ENCODE measurements around the gene ATF7IP. TPM values are rescaled to one million over a fixed set of nuclear protein-coding genes. Genes with fewer than 3 reads are reported as not detected.
"Not testable (repeated sequence)": the region's sequence is repeated elsewhere in the genome, so short reads cannot be mapped to it uniquely, and the experiment has no call there.

Gene ATF7IP
- total RNA-seq, 2 experiments from 2014 or later: 101 to 107 TPM

GRCh38 chr12:14396071-14396470 lies 30.6 kb downstream of the ATF7IP start:
- H3K27ac Mint-ChIP-seq: peak overlapping the region; percentile 91
- peaks cover 6% of the 10 kb centered on the region for H3K9me3 Mint-ChIP-seq
- TF ChIP-seq CTCF (IDR thresholded peaks at IDR 0.05): no peak
- peaks cover 59% of the 10 kb centered on the region for H3K36me3 Mint-ChIP-seq (ENCODE audit: low read depth)
- peak; percentile 62 for ATAC-seq
- intact Hi-C loops (cut with micrococcal nuclease): loop anchor here (10.0 kb wide), 1 partner anchor 559 kb away; no protein-coding TSS in a partner anchor
- peaks cover 81% of the 10 kb centered on the region for H3K4me1 Mint-ChIP-seq (ENCODE audit: low read depth)
- ChIA-PET POLR2A (interaction anchor here (0.5 to 2.4 kb wide), 4 partner anchors 12 to 172 kb away, joined by 3 to 13 read pairs (median 3); partner anchors contain the start of gene ATF7IP), CTCF (interaction anchor here (1.0 to 1.2 kb wide), 3 partner anchors 11 to 138 kb away, joined by 4 read pairs; partner anchors contain the start of gene ATF7IP)
- peak overlapping the region; percentile 70 for H3K4me3 Mint-ChIP-seq
- DNase-seq: peak; percentile 39
- H3K27me3 Mint-ChIP-seq: no peaks in the 10 kb centered on the region

GRCh38 chr12:14399871-14400270 lies 34.4 kb downstream of the ATF7IP start:
- ATAC-seq: peak; percentile 22
- H3K9me3 Mint-ChIP-seq: peaks cover 6% of the 10 kb centered on the region
- intact Hi-C loops (cut with micrococcal nuclease): loop anchor here (10.0 kb wide), 1 partner anchor 555 kb away; no protein-coding TSS in a partner anchor
- H3K27ac Mint-ChIP-seq: peak overlapping the region; percentile 91
- CTCF ChIA-PET: interaction anchor here (0.6 to 1.3 kb wide), 2 partner anchors 35 to 562 kb away, joined by 3 read pairs; partner anchors contain the start of gene ATF7IP
- POLR2A ChIA-PET: interaction anchor here (1.5 to 2.0 kb wide), 2 partner anchors 11 to 34 kb away, joined by 5 to 12 read pairs; partner anchors contain the start of gene ATF7IP
- peak; percentile 32 for DNase-seq
- no peak for TF ChIP-seq CTCF (IDR thresholded peaks at IDR 0.05)
- peaks cover 63% of the 10 kb centered on the region for H3K36me3 Mint-ChIP-seq (ENCODE audit: low read depth)
- H3K4me1 Mint-ChIP-seq (ENCODE audit: low read depth): peaks cover 84% of the 10 kb centered on the region
- H3K27me3 Mint-ChIP-seq: no peaks in the 10 kb centered on the region
- H3K4me3 Mint-ChIP-seq: peak overlapping the region; percentile 67

- ATAC-seq (no peak), DNase-seq (no peak)
- H3K27me3 Mint-ChIP-seq: no peaks in the 10 kb centered on the region
- intact Hi-C loops (cut with micrococcal nuclease): no loop called here
- ChIA-PET CTCF (interaction anchor here (1.3 to 3.8 kb wide), 4 partner anchors 14 to 52 kb away, joined by 3 to 18 read pairs (median 6); partner anchors contain the start of gene ATF7IP), POLR2A (interaction anchor here (3.0 kb wide), 1 partner anchor 15 kb away, joined by 15 read pairs; no protein-coding TSS in a partner anchor)
- H3K27ac Mint-ChIP-seq: peak overlapping the region; percentile 91
- peaks cover 87% of the 10 kb centered on the region for H3K4me1 Mint-ChIP-seq (ENCODE audit: low read depth)
- H3K9me3 Mint-ChIP-seq: peaks cover 7% of the 10 kb centered on the region
- peaks cover 67% of the 10 kb centered on the region for H3K36me3 Mint-ChIP-seq (ENCODE audit: low read depth)
- peak overlapping the region; percentile 67 for H3K4me3 Mint-ChIP-seq
- TF ChIP-seq CTCF (IDR thresholded peaks at IDR 0.05): no peak
These were observed 35.1 kb downstream of the ATF7IP start for GRCh38 chr12:14400599-14400998.

GRCh38 chr12:14401267-14401666 lies 35.8 kb downstream of the ATF7IP start:
- H3K9me3 Mint-ChIP-seq; ATAC-seq; DNase-seq; intact Hi-C loops (cut with micrococcal nuclease); H3K27me3 Mint-ChIP-seq: not testable (repeated sequence)
- peaks cover 67% of the 10 kb centered on the region for H3K36me3 Mint-ChIP-seq (ENCODE audit: low read depth)
- peak overlapping the region; percentile 91 for H3K27ac Mint-ChIP-seq
- ChIA-PET POLR2A (interaction anchor here (1.4 to 3.0 kb wide), 3 partner anchors 15 to 35 kb away, joined by 4 to 15 read pairs (median 7); no protein-coding TSS in a partner anchor), CTCF (interaction anchor here (1.3 to 3.8 kb wide), 4 partner anchors 13 to 51 kb away, joined by 3 to 18 read pairs (median 6); partner anchors contain the start of gene ATF7IP)
- peaks cover 94% of the 10 kb centered on the region for H3K4me1 Mint-ChIP-seq (ENCODE audit: low read depth)
- H3K4me3 Mint-ChIP-seq: peak overlapping the region; percentile 67

GRCh38 chr12:14402697-14403096 lies 37.2 kb downstream of the ATF7IP start:
- POLR2A ChIA-PET: interaction anchor here (0.8 to 3.0 kb wide), 7 partner anchors 8 to 37 kb away, joined by 3 to 15 read pairs (median 4); no protein-coding TSS in a partner anchor
- intact Hi-C loops (cut with micrococcal nuclease): no loop called here
- H3K27me3 Mint-ChIP-seq: no peaks in the 10 kb centered on the region

More at GRCh38 chr12:14402697-14403096, 37.2 kb downstream of the ATF7IP start:
- Mint-ChIP-seq H3K9me3 (peaks cover 2% of the 10 kb centered on the region), H3K36me3 (ENCODE audit: low read depth) (peaks cover 55% of the 10 kb centered on the region), H3K4me1 (ENCODE audit: low read depth) (peaks cover 83% of the 10 kb centered on the region), H3K4me3 (peak overlapping the region; percentile 67), H3K27ac (peak overlapping the region; percentile 91)
- CTCF ChIA-PET: interaction anchor here (0.8 to 3.8 kb wide), 8 partner anchors 9 to 51 kb away, joined by 3 to 18 read pairs (median 4); partner anchors contain the start of gene ATF7IP
- no peak for ATAC-seq
- no peak for TF ChIP-seq CTCF (IDR thresholded peaks at IDR 0.05)
- no peak for DNase-seq
